ENCODE data around the gene SMG1.
"Not testable (repeated sequence)": the region's sequence is repeated elsewhere in the genome, so short reads cannot be mapped to it uniquely, and the experiment has no call there.

SMG1 gene

DNA sequence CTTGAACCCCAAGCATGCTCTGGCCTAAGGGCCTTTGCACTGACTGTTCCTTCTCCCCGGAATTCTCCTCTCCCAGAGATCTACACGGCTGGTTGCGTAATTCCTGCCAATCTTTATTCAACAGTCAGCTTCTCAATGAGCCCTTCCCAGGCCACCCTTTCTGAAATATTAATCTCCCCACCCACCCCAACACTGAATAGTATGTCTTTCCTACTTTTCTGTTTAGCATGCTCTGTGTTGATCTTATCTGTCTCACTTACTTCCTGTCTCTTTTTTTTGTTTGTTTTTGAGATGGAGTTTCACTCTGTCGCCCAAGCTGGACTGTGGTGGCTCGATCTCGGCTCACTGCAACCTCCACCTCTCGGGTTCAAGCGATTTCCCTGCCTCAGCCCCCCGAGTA lies 169.6 kb downstream of the SMG1 start:
- not testable (repeated sequence) for DNase-seq

Data from NCI-H2081 (cell line).